Stimulated activated CD8-positive, alpha-beta memory T cell treated with anti-CD3 and anti-CD28 coated beads, Interleukin-12 subunit alpha, Interleukin-12 subunit beta, amount 100 ng/mL, for 24 hours (primary cell): Measurements from ENCODE around the gene MAP1B.
"Not testable (repeated sequence)": the region's sequence is repeated elsewhere in the genome, so short reads cannot be mapped to it uniquely, and the experiment has no call there.

Experiments
- DNase-seq: peaks from one replicate; pipeline ENCODE4 v3.0.0-alpha.2; 2020; ENCODE audit errors: extremely low read depth

MAP1B gene

GRCh38 chr5:72161951-72162350 lies 54.7 kb downstream of the MAP1B start:
- no peak for DNase-seq

GRCh38 chr5:72163349-72163983 lies 56.2 kb downstream of the MAP1B start:
- no peak for DNase-seq

- no peak for DNase-seq
These were observed 59.0 kb downstream of the MAP1B start for GRCh38 chr5:72166070-72166979.

GRCh38 chr5:72167257-72167656 lies 60.0 kb downstream of the MAP1B start:
- DNase-seq, result no peak

- no peak for DNase-seq
These were observed 60.5 kb downstream of the MAP1B start for GRCh38 chr5:72167804-72168203.

GRCh38 chr5:72170101-72170500 lies 62.8 kb downstream of the MAP1B start:
- no peak for DNase-seq

GRCh38 chr5:72171181-72171580 lies 63.9 kb downstream of the MAP1B start:
- not testable (repeated sequence) for DNase-seq

- no peak for DNase-seq
These were observed 64.4 kb downstream of the MAP1B start for GRCh38 chr5:72171667-72172066.

GRCh38 chr5:72172786-72173185 lies 65.5 kb downstream of the MAP1B start:
- no peak for DNase-seq

- no peak for DNase-seq
These were observed 70.3 kb downstream of the MAP1B start for GRCh38 chr5:72177538-72177937.

- no peak for DNase-seq
These were observed 71.9 kb downstream of the MAP1B start for GRCh38 chr5:72179028-72179815.

- no peak for DNase-seq
These were observed 72.7 kb downstream of the MAP1B start for GRCh38 chr5:72179816-72180440.

- DNase-seq, result no peak
These were observed 73.7 kb downstream of the MAP1B start for GRCh38 chr5:72180925-72181324.

GRCh38 chr5:72182686-72183085 lies 75.4 kb downstream of the MAP1B start:
- DNase-seq, result no peak

- no peak for DNase-seq
These were observed 75.8 kb downstream of the MAP1B start for GRCh38 chr5:72183101-72183520.

GRCh38 chr5:72184408-72184807 lies 77.1 kb downstream of the MAP1B start:
- no peak for DNase-seq

GRCh38 chr5:72185496-72186329 lies 78.4 kb downstream of the MAP1B start:
- no peak for DNase-seq

GRCh38 chr5:72187388-72188075 lies 80.3 kb downstream of the MAP1B start:
- DNase-seq, result no peak

GRCh38 chr5:72188166-72188565 lies 80.9 kb downstream of the MAP1B start:
- no peak for DNase-seq

GRCh38 chr5:72189146-72189545 lies 81.9 kb downstream of the MAP1B start:
- no peak for DNase-seq
